ENCODE results near the gene CLEC2B.

CLEC2B gene

DNA sequence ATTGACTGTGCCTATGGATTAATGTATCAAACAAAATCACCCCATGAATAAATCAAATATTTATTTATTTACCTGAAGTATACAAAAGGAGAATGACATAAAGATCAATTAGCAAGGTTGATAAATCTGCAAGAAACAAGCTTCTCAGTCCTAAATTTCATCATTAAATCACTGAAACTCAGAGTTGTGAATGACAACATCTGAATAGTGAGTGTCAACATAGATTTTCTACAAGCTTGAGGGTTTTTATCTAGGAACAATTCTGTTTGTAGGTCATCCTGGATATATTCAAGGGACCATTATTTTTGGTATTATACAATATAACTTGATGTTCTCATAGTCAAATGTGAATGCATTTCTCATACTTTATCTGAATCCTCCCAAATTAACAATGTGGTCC, 59.3 kb downstream of the CLEC2B start (continued):
- TF ChIP-seq, protein P1, sequence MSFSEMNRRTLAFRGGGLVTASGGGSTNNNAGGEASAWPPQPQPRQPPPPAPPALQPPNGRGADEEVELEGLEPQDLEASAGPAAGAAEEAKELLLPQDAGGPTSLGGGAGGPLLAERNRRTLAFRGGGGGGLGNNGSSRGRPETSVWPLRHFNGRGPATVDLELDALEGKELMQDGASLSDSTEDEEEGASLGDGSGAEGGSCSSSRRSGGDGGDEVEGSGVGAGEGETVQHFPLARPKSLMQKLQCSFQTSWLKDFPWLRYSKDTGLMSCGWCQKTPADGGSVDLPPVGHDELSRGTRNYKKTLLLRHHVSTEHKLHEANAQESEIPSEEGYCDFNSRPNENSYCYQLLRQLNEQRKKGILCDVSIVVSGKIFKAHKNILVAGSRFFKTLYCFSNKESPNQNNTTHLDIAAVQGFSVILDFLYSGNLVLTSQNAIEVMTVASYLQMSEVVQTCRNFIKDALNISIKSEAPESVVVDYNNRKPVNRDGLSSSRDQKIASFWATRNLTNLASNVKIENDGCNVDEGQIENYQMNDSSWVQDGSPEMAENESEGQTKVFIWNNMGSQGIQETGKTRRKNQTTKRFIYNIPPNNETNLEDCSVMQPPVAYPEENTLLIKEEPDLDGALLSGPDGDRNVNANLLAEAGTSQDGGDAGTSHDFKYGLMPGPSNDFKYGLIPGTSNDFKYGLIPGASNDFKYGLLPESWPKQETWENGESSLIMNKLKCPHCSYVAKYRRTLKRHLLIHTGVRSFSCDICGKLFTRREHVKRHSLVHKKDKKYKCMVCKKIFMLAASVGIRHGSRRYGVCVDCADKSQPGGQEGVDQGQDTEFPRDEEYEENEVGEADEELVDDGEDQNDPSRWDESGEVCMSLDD (tag by site-specific recombination; IDR thresholded peaks at IDR 0.05), result no peak

DNA sequence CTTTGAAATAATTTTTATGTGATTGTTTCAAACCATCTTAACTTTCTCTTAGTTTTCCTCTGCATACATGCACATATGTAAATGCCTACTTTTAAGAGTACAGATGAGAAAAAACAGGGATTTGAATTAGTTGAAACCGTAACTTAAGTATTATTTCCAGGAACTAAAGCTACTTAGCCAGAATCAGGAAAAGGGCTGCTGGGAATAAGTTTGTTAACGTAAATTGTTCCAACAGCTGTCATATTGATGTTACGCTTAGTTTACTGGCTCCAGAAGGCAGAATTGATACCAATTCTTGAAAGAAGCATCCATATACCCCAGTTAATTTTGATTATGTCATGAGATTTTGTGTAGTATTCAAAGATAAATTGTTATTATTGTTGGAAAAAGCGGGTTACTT, 59.8 kb downstream of the CLEC2B start:
- CTCF ChIA-PET, result interaction anchor here (0.6 to 0.7 kb wide), 2 partner anchors 60 to 125 kb away, joined by 3 read pairs; no protein-coding TSS in a partner anchor
- POLR2A ChIA-PET, result no interaction called here

DNA sequence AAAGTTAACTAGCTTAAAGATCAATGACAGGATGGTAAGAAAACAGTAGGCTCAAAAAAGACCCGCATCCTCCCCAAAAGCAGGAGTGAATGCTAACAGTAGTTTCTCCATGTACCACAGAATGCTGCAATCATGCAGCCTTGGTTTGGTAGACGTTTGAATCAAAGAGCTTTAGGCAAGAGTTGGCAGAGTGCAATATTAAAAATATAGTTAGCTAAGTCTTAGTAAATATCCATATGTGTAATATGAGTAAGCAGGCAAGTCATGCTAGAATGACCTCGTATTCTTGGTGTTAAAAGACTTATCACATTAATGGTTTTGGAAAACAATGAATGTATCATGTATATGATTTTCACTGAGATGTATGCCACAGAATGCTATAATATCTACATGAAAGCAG, 60.6 kb downstream of the CLEC2B start:
- Histone ChIP-seq H3K36me3 (ENCODE audit: control insufficient read depth in 2 of 2, insufficient read depth in 1 of 2, low read length in 2 of 2) (no peaks in the 10 kb centered on the region), H3K4me1 (ENCODE audit: control insufficient read depth, insufficient read depth, low read length) (no peaks in the 10 kb centered on the region), H3K27ac (ENCODE audit: extremely low read depth, low read depth, low read length) (no peak overlapping the region), H3K4me3 (ENCODE audit: low read depth, low read length) (no peak overlapping the region), H3K9me3 (ENCODE audit: control insufficient read depth, insufficient read depth, low read depth, low read length) (no peaks in the 10 kb centered on the region)
- ChIA-PET CTCF (interaction anchor here (1.0 to 1.4 kb wide), 3 partner anchors 9 to 116 kb away, joined by 3 to 4 read pairs (median 3); no protein-coding TSS in a partner anchor), POLR2A (no interaction called here)
- TF ChIP-seq ZNF658 (tag by site-specific recombination; IDR thresholded peaks at IDR 0.05) (no peak), ZNF843 (tag by site-specific recombination; IDR thresholded peaks at IDR 0.05) (no peak), MZF1 (tag by site-specific recombination; IDR thresholded peaks at IDR 0.05; ENCODE audit: borderline replicate concordance) (no peak), ZNF184 (tag by site-specific recombination; IDR thresholded peaks at IDR 0.05) (no peak), ZEB2 (tag by site-specific recombination; IDR thresholded peaks at IDR 0.05) (no peak), ZNF785 (tag by site-specific recombination; IDR thresholded peaks at IDR 0.05) (no peak), ZNF433 (tag by site-specific recombination; IDR thresholded peaks at IDR 0.05; ENCODE audit: low read depth) (no peak)
- TF ChIP-seq, protein P2, sequence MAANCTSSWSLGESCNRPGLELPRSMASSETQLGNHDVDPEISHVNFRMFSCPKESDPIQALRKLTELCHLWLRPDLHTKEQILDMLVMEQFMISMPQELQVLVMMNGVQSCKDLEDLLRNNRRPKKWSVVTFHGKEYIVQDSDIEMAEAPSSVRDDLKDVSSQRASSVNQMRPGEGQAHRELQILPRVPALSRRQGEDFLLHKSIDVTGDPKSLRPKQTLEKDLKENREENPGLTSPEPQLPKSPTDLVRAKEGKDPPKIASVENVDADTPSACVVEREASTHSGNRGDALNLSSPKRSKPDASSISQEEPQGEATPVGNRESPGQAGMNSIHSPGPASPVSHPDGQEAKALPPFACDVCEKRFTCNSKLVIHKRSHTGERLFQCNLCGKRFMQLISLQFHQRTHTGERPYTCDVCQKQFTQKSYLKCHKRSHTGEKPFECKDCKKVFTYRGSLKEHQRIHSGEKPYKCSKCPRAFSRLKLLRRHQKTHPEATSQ (tag by site-specific recombination; IDR thresholded peaks at IDR 0.05), result no peak
- TF ChIP-seq, protein P3, sequence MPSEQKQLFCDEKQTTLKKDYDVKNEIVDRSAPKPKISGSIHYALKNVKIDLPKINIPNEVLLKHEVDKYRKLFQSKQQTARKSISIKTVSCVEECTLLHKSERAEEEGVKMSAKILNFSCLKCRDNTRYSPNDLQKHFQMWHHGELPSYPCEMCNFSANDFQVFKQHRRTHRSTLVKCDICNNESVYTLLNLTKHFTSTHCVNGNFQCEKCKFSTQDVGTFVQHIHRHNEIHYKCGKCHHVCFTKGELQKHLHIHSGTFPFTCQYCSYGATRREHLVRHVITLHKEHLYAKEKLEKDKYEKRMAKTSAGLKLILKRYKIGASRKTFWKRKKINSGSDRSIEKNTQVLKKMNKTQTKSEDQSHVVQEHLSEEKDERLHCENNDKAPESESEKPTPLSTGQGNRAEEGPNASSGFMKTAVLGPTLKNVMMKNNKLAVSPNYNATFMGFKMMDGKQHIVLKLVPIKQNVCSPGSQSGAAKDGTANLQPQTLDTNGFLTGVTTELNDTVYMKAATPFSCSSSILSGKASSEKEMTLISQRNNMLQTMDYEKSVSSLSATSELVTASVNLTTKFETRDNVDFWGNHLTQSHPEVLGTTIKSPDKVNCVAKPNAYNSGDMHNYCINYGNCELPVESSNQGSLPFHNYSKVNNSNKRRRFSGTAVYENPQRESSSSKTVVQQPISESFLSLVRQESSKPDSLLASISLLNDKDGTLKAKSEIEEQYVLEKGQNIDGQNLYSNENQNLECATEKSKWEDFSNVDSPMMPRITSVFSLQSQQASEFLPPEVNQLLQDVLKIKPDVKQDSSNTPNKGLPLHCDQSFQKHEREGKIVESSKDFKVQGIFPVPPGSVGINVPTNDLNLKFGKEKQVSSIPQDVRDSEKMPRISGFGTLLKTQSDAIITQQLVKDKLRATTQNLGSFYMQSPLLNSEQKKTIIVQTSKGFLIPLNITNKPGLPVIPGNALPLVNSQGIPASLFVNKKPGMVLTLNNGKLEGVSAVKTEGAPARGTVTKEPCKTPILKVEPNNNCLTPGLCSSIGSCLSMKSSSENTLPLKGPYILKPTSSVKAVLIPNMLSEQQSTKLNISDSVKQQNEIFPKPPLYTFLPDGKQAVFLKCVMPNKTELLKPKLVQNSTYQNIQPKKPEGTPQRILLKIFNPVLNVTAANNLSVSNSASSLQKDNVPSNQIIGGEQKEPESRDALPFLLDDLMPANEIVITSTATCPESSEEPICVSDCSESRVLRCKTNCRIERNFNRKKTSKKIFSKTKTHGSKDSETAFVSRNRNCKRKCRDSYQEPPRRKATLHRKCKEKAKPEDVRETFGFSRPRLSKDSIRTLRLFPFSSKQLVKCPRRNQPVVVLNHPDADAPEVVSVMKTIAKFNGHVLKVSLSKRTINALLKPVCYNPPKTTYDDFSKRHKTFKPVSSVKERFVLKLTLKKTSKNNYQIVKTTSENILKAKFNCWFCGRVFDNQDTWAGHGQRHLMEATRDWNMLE (tag by site-specific recombination; conservative IDR thresholded peaks at IDR 0.05; ENCODE audit: low read depth), result no peak
- TF ChIP-seq, protein P4, sequence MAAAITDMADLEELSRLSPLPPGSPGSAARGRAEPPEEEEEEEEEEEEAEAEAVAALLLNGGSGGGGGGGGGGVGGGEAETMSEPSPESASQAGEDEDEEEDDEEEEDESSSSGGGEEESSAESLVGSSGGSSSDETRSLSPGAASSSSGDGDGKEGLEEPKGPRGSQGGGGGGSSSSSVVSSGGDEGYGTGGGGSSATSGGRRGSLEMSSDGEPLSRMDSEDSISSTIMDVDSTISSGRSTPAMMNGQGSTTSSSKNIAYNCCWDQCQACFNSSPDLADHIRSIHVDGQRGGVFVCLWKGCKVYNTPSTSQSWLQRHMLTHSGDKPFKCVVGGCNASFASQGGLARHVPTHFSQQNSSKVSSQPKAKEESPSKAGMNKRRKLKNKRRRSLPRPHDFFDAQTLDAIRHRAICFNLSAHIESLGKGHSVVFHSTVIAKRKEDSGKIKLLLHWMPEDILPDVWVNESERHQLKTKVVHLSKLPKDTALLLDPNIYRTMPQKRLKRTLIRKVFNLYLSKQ (tag by site-specific recombination; IDR thresholded peaks at IDR 0.05; ENCODE audit: borderline replicate concordance), result no peak
- TF ChIP-seq, protein P5, sequence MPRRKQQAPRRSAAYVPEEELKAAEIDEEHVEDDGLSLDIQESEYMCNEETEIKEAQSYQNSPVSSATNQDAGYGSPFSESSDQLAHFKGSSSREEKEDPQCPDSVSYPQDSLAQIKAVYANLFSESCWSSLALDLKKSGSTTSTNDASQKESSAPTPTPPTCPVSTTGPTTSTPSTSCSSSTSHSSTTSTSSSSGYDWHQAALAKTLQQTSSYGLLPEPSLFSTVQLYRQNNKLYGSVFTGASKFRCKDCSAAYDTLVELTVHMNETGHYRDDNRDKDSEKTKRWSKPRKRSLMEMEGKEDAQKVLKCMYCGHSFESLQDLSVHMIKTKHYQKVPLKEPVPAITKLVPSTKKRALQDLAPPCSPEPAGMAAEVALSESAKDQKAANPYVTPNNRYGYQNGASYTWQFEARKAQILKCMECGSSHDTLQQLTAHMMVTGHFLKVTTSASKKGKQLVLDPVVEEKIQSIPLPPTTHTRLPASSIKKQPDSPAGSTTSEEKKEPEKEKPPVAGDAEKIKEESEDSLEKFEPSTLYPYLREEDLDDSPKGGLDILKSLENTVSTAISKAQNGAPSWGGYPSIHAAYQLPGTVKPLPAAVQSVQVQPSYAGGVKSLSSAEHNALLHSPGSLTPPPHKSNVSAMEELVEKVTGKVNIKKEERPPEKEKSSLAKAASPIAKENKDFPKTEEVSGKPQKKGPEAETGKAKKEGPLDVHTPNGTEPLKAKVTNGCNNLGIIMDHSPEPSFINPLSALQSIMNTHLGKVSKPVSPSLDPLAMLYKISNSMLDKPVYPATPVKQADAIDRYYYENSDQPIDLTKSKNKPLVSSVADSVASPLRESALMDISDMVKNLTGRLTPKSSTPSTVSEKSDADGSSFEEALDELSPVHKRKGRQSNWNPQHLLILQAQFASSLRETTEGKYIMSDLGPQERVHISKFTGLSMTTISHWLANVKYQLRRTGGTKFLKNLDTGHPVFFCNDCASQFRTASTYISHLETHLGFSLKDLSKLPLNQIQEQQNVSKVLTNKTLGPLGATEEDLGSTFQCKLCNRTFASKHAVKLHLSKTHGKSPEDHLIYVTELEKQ (tag by site-specific recombination; IDR thresholded peaks at IDR 0.05; ENCODE audit: borderline replicate concordance), result no peak

More for the DNA sequence above, 59.8 kb downstream of the CLEC2B start:
- Histone ChIP-seq H3K27ac (ENCODE audit: extremely low read depth, low read depth, low read length) (no peak overlapping the region), H3K9me3 (ENCODE audit: control insufficient read depth, insufficient read depth, low read depth, low read length) (no peaks in the 10 kb centered on the region), H3K36me3 (ENCODE audit: control insufficient read depth in 2 of 2, insufficient read depth in 1 of 2, low read length in 2 of 2) (no peaks in the 10 kb centered on the region), H3K4me1 (ENCODE audit: control insufficient read depth, insufficient read depth, low read length) (no peaks in the 10 kb centered on the region), H3K4me3 (ENCODE audit: low read depth, low read length) (no peak overlapping the region)
- TF ChIP-seq, protein P6, sequence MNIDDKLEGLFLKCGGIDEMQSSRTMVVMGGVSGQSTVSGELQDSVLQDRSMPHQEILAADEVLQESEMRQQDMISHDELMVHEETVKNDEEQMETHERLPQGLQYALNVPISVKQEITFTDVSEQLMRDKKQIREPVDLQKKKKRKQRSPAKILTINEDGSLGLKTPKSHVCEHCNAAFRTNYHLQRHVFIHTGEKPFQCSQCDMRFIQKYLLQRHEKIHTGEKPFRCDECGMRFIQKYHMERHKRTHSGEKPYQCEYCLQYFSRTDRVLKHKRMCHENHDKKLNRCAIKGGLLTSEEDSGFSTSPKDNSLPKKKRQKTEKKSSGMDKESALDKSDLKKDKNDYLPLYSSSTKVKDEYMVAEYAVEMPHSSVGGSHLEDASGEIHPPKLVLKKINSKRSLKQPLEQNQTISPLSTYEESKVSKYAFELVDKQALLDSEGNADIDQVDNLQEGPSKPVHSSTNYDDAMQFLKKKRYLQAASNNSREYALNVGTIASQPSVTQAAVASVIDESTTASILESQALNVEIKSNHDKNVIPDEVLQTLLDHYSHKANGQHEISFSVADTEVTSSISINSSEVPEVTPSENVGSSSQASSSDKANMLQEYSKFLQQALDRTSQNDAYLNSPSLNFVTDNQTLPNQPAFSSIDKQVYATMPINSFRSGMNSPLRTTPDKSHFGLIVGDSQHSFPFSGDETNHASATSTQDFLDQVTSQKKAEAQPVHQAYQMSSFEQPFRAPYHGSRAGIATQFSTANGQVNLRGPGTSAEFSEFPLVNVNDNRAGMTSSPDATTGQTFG (tag by site-specific recombination; IDR thresholded peaks at IDR 0.05; ENCODE audit: borderline replicate concordance), result no peak
- TF ChIP-seq MYNN (tag by site-specific recombination; IDR thresholded peaks at IDR 0.05; ENCODE audit: borderline replicate concordance), result no peak
- no peak for TF ChIP-seq ZNF791 (tag by site-specific recombination; IDR thresholded peaks at IDR 0.05)
- no peak for TF ChIP-seq ZNF140 (tag by site-specific recombination; IDR thresholded peaks at IDR 0.05)
- TF ChIP-seq GFI1B (tag by site-specific recombination; IDR thresholded peaks at IDR 0.05), result no peak
